ENCODE data around the gene NPSR1.

GRCh38 chr7:34749446-34749845 is 91.4 kb downstream of the NPSR1 start:
- TF ChIP-seq RAD21 (IDR thresholded peaks at IDR 0.05) (no peak), CTCF (IDR thresholded peaks at IDR 0.05; ENCODE audit: low read depth, low read length, missing input control) (no peak), MAX (IDR thresholded peaks at IDR 0.05) (no peak)
